Measurements from ENCODE around the gene FAM151A.
"Not testable (repeated sequence)": the region's sequence is repeated elsewhere in the genome, so short reads cannot be mapped to it uniquely, and the experiment has no call there.

FAM151A gene

GRCh38 chr1:54636461-54637446 lies 13.4 kb upstream of the FAM151A start:
- not testable (repeated sequence) for H4K8ac ChIP-seq (ENCODE audit: low read length); H2BK15ac ChIP-seq (ENCODE audit: low read depth, poor library complexity, severe bottlenecking); H3K79me1 ChIP-seq (replicated peaks; ENCODE audit: low read length, poor library complexity, severe bottlenecking); H2AK5ac ChIP-seq (ENCODE audit: low read length, severe bottlenecking); H3K14ac ChIP-seq (ENCODE audit: low read length in 2 of 2); H3K18ac ChIP-seq (ENCODE audit: low read depth in 1 of 2, low read length in 2 of 2); H3K23ac ChIP-seq (ENCODE audit: low read length in 2 of 2); H3K9ac ChIP-seq (ENCODE audit: low read length); H3K9me3 ChIP-seq (ENCODE audit: control insufficient read depth, low read length); H2BK5ac ChIP-seq (ENCODE audit: low read depth, low read length, poor library complexity, severe bottlenecking); H2BK120ac ChIP-seq (ENCODE audit: low read depth, low read length); H4K91ac ChIP-seq (ENCODE audit: low read length); H3K4me2 ChIP-seq (ENCODE audit: low read length, poor library complexity, severe bottlenecking); H3K27ac ChIP-seq (ENCODE audit: low read length, poor library complexity, severe bottlenecking); H3K36me3 ChIP-seq (ENCODE audit: control insufficient read depth in 1 of 2, insufficient read depth in 2 of 2, low read depth in 1 of 2, low read length in 2 of 2); DNase-seq; H2BK12ac ChIP-seq (ENCODE audit: low read length in 2 of 2); H3K4me3 ChIP-seq (ENCODE audit: insufficient read depth in 1 of 2, low read depth in 1 of 2, low read length in 2 of 2); H3K4me1 ChIP-seq (ENCODE audit: control insufficient read depth, insufficient read depth, low read depth, low read length); H2AFZ ChIP-seq (ENCODE audit: low read depth, low read length); H3K4ac ChIP-seq (ENCODE audit: low read depth in 1 of 2, low read length in 2 of 2)
- 81% methylated on average over 10 of the region's 14 CpGs for WGBS
- peaks cover 11 to 17% of the 10 kb centered on the region in 2 experiments for H3K27me3 ChIP-seq (ENCODE audit: control insufficient read depth in 1 of 2, insufficient read depth in 1 of 2, low read length in 2 of 2)

- not testable (repeated sequence) for H3K9me3 ChIP-seq (ENCODE audit: control insufficient read depth, low read length); H2AFZ ChIP-seq (ENCODE audit: low read depth, low read length); H4K91ac ChIP-seq (ENCODE audit: low read length); H3K27ac ChIP-seq (ENCODE audit: low read length, poor library complexity, severe bottlenecking); H3K4me2 ChIP-seq (ENCODE audit: low read length, poor library complexity, severe bottlenecking); H3K4ac ChIP-seq (ENCODE audit: low read depth in 1 of 2, low read length in 2 of 2); H3K9ac ChIP-seq (ENCODE audit: low read length); H3K14ac ChIP-seq (ENCODE audit: low read length in 2 of 2); H2BK12ac ChIP-seq (ENCODE audit: low read length in 2 of 2); H3K18ac ChIP-seq (ENCODE audit: low read depth in 1 of 2, low read length in 2 of 2); H2BK120ac ChIP-seq (ENCODE audit: low read depth, low read length); H3K36me3 ChIP-seq (ENCODE audit: control insufficient read depth in 1 of 2, insufficient read depth in 2 of 2, low read depth in 1 of 2, low read length in 2 of 2); H2AK5ac ChIP-seq (ENCODE audit: low read length, severe bottlenecking); H3K79me1 ChIP-seq (replicated peaks; ENCODE audit: low read length, poor library complexity, severe bottlenecking); H2BK5ac ChIP-seq (ENCODE audit: low read depth, low read length, poor library complexity, severe bottlenecking); H2BK15ac ChIP-seq (ENCODE audit: low read depth, poor library complexity, severe bottlenecking); H3K4me3 ChIP-seq (ENCODE audit: insufficient read depth in 1 of 2, low read depth in 1 of 2, low read length in 2 of 2); H3K23ac ChIP-seq (ENCODE audit: low read length in 2 of 2); DNase-seq; H4K8ac ChIP-seq (ENCODE audit: low read length); H3K4me1 ChIP-seq (ENCODE audit: control insufficient read depth, insufficient read depth, low read depth, low read length)
- WGBS: 85% methylated on average over 7 of the region's 7 CpGs
- H3K27me3 ChIP-seq (ENCODE audit: control insufficient read depth in 1 of 2, insufficient read depth in 1 of 2, low read length in 2 of 2): peaks cover 7 to 19% of the 10 kb centered on the region in 2 experiments
Measured at GRCh38 chr1:54635804-54636203, 12.5 kb upstream of the FAM151A start.

GRCh38 chr1:54627196-54627595 lies 3.9 kb upstream of the FAM151A start:
- no peak for DNase-seq
- Histone ChIP-seq H3K23ac (ENCODE audit: low read length in 2 of 2) (no peak overlapping the region), H2BK120ac (ENCODE audit: low read depth, low read length) (no peak overlapping the region), H3K4ac (ENCODE audit: low read depth in 1 of 2, low read length in 2 of 2) (no peak overlapping the region), H4K8ac (ENCODE audit: low read length) (no peak overlapping the region), H3K4me3 (ENCODE audit: insufficient read depth in 1 of 2, low read depth in 1 of 2, low read length in 2 of 2) (no peak overlapping the region), H4K91ac (ENCODE audit: low read length) (no peak overlapping the region), H2BK12ac (ENCODE audit: low read length in 2 of 2) (no peak overlapping the region), H3K18ac (ENCODE audit: low read depth in 1 of 2, low read length in 2 of 2) (no peak overlapping the region), H2BK15ac (ENCODE audit: low read depth, poor library complexity, severe bottlenecking) (no peak overlapping the region), H3K27ac (ENCODE audit: low read length, poor library complexity, severe bottlenecking) (no peak overlapping the region), H3K36me3 (ENCODE audit: control insufficient read depth in 1 of 2, insufficient read depth in 2 of 2, low read depth in 1 of 2, low read length in 2 of 2) (no peaks in the 10 kb centered on the region), H3K4me1 (ENCODE audit: control insufficient read depth, insufficient read depth, low read depth, low read length) (no peaks in the 10 kb centered on the region), H3K4me2 (ENCODE audit: low read length, poor library complexity, severe bottlenecking) (no peak overlapping the region), H3K27me3 (ENCODE audit: control insufficient read depth in 1 of 2, insufficient read depth in 1 of 2, low read length in 2 of 2) (peaks cover 19 to 26% of the 10 kb centered on the region in 2 experiments), H2AK5ac (ENCODE audit: low read length, severe bottlenecking) (no peak overlapping the region), H3K9me3 (ENCODE audit: control insufficient read depth, low read length) (no peaks in the 10 kb centered on the region), H2AFZ (ENCODE audit: low read depth, low read length) (no peak overlapping the region), H2BK5ac (ENCODE audit: low read depth, low read length, poor library complexity, severe bottlenecking) (no peak overlapping the region), H3K9ac (ENCODE audit: low read length) (no peak overlapping the region), H3K79me1 (replicated peaks; ENCODE audit: low read length, poor library complexity, severe bottlenecking) (no peaks in the 10 kb centered on the region), H3K14ac (ENCODE audit: low read length in 2 of 2) (no peak overlapping the region)
- 88% methylated on average over 10 of the region's 10 CpGs for WGBS
